Smooth muscle cell (in vitro differentiated cells): Measurements from ENCODE around the gene ALG14. TPM values are rescaled to one million over a fixed set of nuclear protein-coding genes. Genes with fewer than 3 reads are reported as not detected.

Experiments used
- DNase-seq: peaks from one replicate; lab custom pipeline; 2025; ENCODE audit not compliant: unreplicated experiment; lab: John Stamatoyannopoulos, UW
- H2AFZ ChIP-seq: fragments of 200-600 bp; sonication (generic); 2 replicates; pipeline ENCODE4 v1.6.0; 2016; ENCODE audit warnings: antibody characterized with exemption, low read depth, mild to moderate bottlenecking
- H3F3A ChIP-seq: fragments of 200-600 bp; sonication (generic); 2 replicates; pipeline ENCODE4 v1.6.0; 2017; ENCODE audit warnings: antibody characterized with exemption, low read depth
- H3K27ac ChIP-seq: fragments of 200-600 bp; sonication (generic); 2 replicates; pipeline ENCODE4 v1.5.1; 2016; ENCODE audit warnings: low read depth, mild to moderate bottlenecking
- H3K27me3 ChIP-seq: fragments of 200-600 bp; sonication (generic); 2 replicates; pipeline ENCODE4 v1.6.1; 2016; ENCODE audit warnings: low read depth, mild to moderate bottlenecking
- H3K36me3 ChIP-seq: fragments of 200-600 bp; sonication (generic); 2 replicates; pipeline ENCODE4 v1.5.1; 2016; ENCODE audit warnings: low read depth
- H3K4me1 ChIP-seq: fragments of 200-600 bp; sonication (generic); 2 replicates; pipeline ENCODE4 v1.5.1; 2016; ENCODE audit warnings: low read depth
- H3K4me2 ChIP-seq: fragments of 200-600 bp; sonication (generic); 2 replicates; pipeline ENCODE4 v1.6.0; 2016; ENCODE audit warnings: mild to moderate bottlenecking
- H3K4me3 ChIP-seq: fragments of 200-600 bp; sonication (generic); 2 replicates; pipeline ENCODE4 v1.5.1; 2016; ENCODE audit warnings: mild to moderate bottlenecking
- H3K79me2 ChIP-seq: fragments of 200-600 bp; sonication (generic); 2 replicates; pipeline ENCODE4 v1.6.0; 2016; ENCODE audit warnings: low read depth, mild to moderate bottlenecking
- H3K9ac ChIP-seq: fragments of 200-600 bp; sonication (generic); 2 replicates; pipeline ENCODE4 v1.6.0; 2016; ENCODE audit warnings: low read depth
- H3K9me3 ChIP-seq: fragments of 200-600 bp; sonication (generic); replicated peaks from 2 replicates; pipeline ENCODE4 v1.5.1; 2016; ENCODE audit warnings: low read depth
- H4K20me1 ChIP-seq: fragments of 200-600 bp; sonication (generic); 2 replicates; pipeline ENCODE4 v1.6.0; 2016; ENCODE audit warnings: low read depth
- CTCF ChIP-seq: fragments of 200-600 bp; sonication (generic); IDR thresholded peaks from 2 replicates; pipeline ENCODE4 v1.5.1; 2017; ENCODE audit warnings: borderline replicate concordance, mild to moderate bottlenecking, antibody characterized with exemption; ENCODE audit not compliant: insufficient read depth, poor library complexity, severe bottlenecking
- WGBS: methylation state at CpG from one replicate; pipeline ENCODE4 v1.1.7; 2016; ENCODE audit warnings: low lambda C conversion rate; 5-methylcytosine and 5-hydroxymethylcytosine counted together
- polyA plus RNA-seq: library from polyadenylated mRNA; unstranded; fragments of >200 nt; fragmentation: Nextera tagmentation; extraction: Ambion mirVana; gene quantifications from 2 replicates; pipeline ENCODE4 v1.2.1, GENCODE V29; 2016
- total RNA-seq: library from RNA; depleted of rRNA; stranded (reverse); fragments of >200 nt; gene quantifications from 2 replicates; pipeline ENCODE4 v1.2.3, GENCODE V29; 2014

ALG14 gene
- total and polyA plus RNA-seq, 2 experiments from 2014 or later, result 2.4 to 5.5 TPM

GRCh38 chr1:95118710-95119109 lies 46.0 kb upstream of the ALG14 start:
- DNase-seq, result no peak
- WGBS, result 93% methylated on average over 6 of the region's 6 CpGs
- H3K4me1 ChIP-seq, result no peaks in the 10 kb centered on the region
- H3K79me2 ChIP-seq, result no peaks in the 10 kb centered on the region
- H3K27me3 ChIP-seq, result peaks cover 24% of the 10 kb centered on the region
- H2AFZ ChIP-seq, result no peak overlapping the region
- no peak for TF ChIP-seq CTCF
- H3K36me3 ChIP-seq, result no peaks in the 10 kb centered on the region
- H3K4me2 ChIP-seq, result no peak overlapping the region
- no peak overlapping the region for H3K4me3 ChIP-seq
- H3K9me3 ChIP-seq, result no peaks in the 10 kb centered on the region
- H3K9ac ChIP-seq, result no peak overlapping the region
- H3F3A ChIP-seq, result no peaks in the 10 kb centered on the region
- no peak overlapping the region for H3K27ac ChIP-seq
- no peaks in the 10 kb centered on the region for H4K20me1 ChIP-seq

GRCh38 chr1:95118067-95118499 lies 45.3 kb upstream of the ALG14 start:
- Histone ChIP-seq H3K4me2 (peak overlapping the region; percentile 88), H4K20me1 (no peaks in the 10 kb centered on the region), H3K36me3 (no peaks in the 10 kb centered on the region), H3F3A (no peaks in the 10 kb centered on the region), H2AFZ (peak overlapping the region; percentile 73), H3K9me3 (no peaks in the 10 kb centered on the region), H3K79me2 (no peaks in the 10 kb centered on the region), H3K9ac (no peak overlapping the region), H3K4me1 (no peaks in the 10 kb centered on the region), H3K27me3 (peaks cover 24% of the 10 kb centered on the region), H3K4me3 (peak overlapping the region; percentile 66), H3K27ac (no peak overlapping the region)
- no peak for TF ChIP-seq CTCF
- 35% methylated on average over 10 of the region's 10 CpGs for WGBS
- DNase-seq, result no peak

- H3K9ac ChIP-seq, result no peak within 1 kb of the TSS
- H3F3A ChIP-seq, result no peaks in the 10 kb centered on the region
- no peaks in the 10 kb centered on the region for H3K9me3 ChIP-seq
- no peak within 1 kb of the TSS for H3K27ac ChIP-seq
- no peak for DNase-seq
- peak within 1 kb of the TSS; percentile 78 for H2AFZ ChIP-seq
- no peaks in the 10 kb centered on the region for H4K20me1 ChIP-seq
- H3K79me2 ChIP-seq, result no peaks in the 10 kb centered on the region
- no peak for TF ChIP-seq CTCF
- peak within 1 kb of the TSS; percentile 66 for H3K4me3 ChIP-seq
- peaks cover 24% of the 10 kb centered on the region for H3K27me3 ChIP-seq
- H3K4me1 ChIP-seq, result no peaks in the 10 kb centered on the region
- under 1% methylated on average over 78 of the region's 108 CpGs for WGBS
- H3K36me3 ChIP-seq, result no peaks in the 10 kb centered on the region
- H3K4me2 ChIP-seq, result peak within 1 kb of the TSS; percentile 88
These were observed 44.7 kb upstream of the ALG14 start, which contains the start of gene TLCD4 for GRCh38 chr1:95117207-95118066. Gene TLCD4, plus strand, starts transcription at chr1:95117355. Its CDS starts 26,547 bp downstream, at chr1:95143902.
